ENCODE data around the gene PDE4B.
"Not testable (repeated sequence)": the region's sequence is repeated elsewhere in the genome, so short reads cannot be mapped to it uniquely, and the experiment has no call there.

Gene PDE4B

GRCh38 chr1:66069976-66070876, 277.5 kb downstream of the PDE4B start:
- no peak for DNase-seq

GRCh38 chr1:66073388-66073787, 280.7 kb downstream of the PDE4B start:
- no peak for DNase-seq

GRCh38 chr1:66074147-66074546, 281.5 kb downstream of the PDE4B start:
- no peak for DNase-seq

- no peak for DNase-seq
Measured at GRCh38 chr1:66078412-66078811, 285.7 kb downstream of the PDE4B start.

- no peak for DNase-seq
Measured at GRCh38 chr1:66083003-66083402, 290.3 kb downstream of the PDE4B start.

DNA sequence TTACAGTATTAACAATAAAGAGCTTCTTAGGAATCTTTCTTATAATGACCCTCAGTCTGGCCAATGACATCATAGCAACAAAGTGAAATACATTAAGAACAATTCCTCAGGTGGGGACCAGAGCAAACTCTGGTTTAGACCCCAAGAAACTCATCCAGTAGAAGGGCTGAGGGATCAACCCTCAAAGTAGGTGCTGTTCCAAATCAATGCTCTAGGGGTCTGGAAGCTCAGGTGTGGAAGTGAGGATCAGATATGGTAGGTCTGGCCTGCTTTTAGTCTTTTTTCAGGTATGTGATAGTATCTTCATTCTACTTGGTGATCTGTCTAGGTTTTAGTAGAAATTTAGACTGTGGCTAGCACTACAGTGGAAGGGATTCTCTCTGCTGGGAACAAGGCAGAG, 291.7 kb downstream of the PDE4B start:
- no peak for DNase-seq

DNA sequence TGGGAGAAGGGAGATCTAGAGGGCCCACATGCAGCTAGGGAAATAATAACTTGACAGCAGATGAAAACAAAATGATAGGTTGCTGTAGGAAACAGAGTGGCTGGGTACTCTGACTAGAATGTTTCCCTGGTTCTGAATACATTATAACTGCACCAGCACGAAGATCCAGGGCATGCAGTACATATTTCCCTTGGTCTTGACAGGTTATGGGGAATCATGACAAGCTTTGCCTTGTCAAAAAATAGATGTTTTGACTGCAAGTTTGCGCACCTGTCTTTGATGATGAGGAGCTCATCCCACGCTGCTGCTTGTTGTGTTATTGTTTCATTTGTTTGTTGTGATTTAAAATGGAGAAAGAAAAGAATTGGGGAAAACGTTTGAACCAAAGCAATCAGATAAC, 292.9 kb downstream of the PDE4B start:
- DNase-seq, result no peak

- no peak for DNase-seq
Measured at GRCh38 chr1:66088787-66089186, 296.1 kb downstream of the PDE4B start.

- no peak for DNase-seq
Measured at GRCh38 chr1:66090859-66091457, 298.3 kb downstream of the PDE4B start.

DNA sequence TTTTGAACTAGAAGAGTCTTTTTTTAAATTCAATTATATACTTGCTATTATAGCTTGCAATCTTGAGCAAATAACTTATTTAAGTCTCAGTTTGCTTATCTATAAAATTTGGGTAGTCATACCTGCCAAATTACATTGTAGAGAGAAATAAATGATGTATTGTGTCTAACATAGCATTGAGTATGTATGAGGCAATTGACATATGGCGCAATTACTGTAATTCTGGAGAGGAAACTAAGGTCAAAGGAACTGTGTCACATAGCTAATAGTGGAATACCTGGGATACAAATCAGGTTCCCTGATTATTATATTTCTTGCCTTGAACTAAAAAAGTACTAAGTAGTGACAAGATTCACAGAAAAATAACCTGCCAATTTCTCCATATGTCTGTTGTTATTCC, 302.5 kb downstream of the PDE4B start:
- DNase-seq, result no peak

DNA sequence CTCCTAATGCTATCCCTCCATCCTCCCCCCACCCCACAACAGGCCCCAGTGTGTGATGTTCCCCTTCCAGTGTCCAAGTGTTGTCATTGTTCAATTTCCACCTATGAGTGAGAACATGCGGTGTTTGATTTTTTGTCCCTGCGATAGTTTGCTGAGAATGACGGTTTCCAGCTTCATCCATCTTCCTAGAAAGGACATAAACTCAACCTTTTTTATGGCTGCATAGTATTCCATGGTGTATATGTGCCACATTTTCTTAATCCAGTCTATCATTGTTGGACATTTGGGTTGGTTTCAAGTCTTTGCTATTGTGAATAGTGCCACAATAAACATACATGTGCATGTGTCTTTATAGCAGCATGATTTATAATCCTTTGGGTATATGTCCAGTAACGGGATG, 308.3 kb downstream of the PDE4B start:
- DNase-seq, result not testable (repeated sequence)

DNA sequence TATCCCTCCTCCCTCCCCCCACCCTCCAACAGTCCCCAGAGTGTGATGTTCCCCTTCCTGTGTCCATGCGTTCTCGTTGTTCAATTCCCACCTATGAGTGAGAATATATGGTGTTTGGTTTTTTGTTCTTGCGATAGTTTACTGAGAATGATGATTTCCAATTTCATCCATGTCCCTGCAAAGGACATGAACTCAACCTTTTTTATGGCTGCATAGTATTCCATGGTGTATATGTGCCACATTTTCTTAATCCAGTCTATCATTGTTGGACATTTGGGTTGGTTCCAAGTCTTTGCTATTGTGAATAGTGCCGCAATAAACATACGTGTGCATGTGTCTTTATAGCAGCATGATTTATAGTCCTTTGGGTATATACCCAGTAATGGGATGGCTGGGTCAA, 311.4 kb downstream of the PDE4B start:
- not testable (repeated sequence) for DNase-seq

- no peak for DNase-seq
Measured at GRCh38 chr1:66108624-66109023, 315.9 kb downstream of the PDE4B start.

DNA sequence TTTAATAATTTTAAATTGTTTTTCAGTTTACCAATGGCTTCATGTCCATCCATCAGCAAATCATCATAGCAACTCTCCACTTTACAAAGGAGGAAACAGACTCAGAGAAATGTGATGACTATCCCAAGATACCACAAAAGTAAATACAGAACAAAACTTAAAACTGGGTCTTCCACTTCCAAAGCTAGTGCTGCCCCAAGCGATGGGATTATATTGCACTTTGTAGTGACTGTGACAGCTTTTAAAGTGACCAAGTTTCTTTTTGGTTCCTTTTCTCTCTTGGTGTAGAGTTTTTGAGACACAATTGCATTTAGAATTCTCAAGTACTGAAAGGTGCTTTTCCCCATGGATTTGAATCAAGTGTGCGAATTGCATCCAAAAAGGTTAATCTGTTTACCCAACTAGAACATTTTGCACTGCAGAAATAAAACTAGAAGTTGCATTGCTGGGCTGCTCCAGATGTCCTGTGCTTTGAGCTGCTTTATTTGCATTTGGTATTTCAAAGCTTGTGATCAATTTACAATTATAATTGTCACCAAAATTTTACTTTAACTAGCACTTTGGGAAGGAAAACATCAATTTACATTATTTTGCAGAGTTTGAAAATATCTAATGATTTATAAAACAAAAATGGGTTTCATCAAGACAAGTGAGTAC, 320.2 kb downstream of the PDE4B start:
- no peak for DNase-seq

DNA sequence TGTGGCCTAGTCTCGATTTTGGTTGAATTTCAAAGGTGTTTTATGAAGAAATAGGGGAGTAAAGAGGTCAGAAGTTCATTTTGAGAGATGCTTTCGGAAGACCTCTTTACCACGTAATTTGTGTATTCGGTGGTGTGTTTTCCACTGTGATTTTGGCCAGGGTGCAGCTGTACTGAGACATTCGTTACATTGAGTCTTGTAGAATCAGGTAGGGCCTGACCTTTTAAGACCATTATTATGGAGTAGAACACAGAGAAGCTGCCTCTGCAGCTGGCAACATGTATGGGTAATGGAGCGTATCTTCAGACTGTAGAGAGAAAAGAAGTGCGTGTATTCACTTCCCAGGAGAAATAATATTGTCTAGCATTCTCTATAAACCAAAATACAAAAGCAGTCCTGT, 326.5 kb downstream of the PDE4B start:
- DNase-seq, result no peak

- DNase-seq, result no peak
Measured at GRCh38 chr1:66124670-66125069, 332.0 kb downstream of the PDE4B start.

DNA sequence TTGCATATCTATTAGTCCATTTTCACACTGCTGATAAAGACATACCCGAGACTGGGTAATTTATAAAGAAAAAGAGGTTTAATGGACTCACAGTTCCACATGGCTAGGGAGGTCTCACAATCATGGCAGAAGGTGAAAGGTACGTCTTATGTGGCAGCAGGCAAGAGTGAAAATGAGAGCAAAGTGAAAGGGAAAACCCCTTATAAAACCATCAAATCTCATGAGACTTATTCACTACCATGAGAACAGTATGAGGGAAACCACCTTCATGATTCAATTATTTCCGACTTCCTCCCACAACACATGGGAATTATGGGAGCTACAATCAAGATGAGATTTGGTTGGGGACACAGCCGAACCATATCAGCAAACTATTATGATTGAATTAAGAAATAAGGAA, 335.9 kb downstream of the PDE4B start:
- DNase-seq, result not testable (repeated sequence)

DNA sequence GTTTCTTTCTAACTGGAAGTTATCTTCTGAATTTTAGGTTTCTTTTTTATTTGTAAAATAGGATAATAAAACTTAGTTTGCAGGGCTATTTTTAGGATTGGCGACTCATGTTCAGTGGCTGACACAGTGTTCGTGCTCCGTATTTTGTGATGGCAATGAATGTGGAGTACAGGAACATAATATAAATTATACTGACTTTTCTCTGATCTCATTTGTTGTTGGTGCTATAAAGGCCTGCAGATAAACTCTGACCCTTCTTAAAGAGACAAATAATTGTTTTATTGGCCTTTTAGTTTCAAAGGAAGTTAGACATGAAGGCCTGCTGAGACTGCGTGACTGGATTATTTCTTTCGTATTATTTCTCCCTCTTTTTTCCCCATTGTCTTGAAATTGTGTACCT, 339.6 kb downstream of the PDE4B start:
- no peak for DNase-seq

- no peak for DNase-seq
Measured at GRCh38 chr1:66134004-66134403, 341.3 kb downstream of the PDE4B start.

GRCh38 chr1:66135161-66135560, 342.5 kb downstream of the PDE4B start:
- no peak for DNase-seq

DNA sequence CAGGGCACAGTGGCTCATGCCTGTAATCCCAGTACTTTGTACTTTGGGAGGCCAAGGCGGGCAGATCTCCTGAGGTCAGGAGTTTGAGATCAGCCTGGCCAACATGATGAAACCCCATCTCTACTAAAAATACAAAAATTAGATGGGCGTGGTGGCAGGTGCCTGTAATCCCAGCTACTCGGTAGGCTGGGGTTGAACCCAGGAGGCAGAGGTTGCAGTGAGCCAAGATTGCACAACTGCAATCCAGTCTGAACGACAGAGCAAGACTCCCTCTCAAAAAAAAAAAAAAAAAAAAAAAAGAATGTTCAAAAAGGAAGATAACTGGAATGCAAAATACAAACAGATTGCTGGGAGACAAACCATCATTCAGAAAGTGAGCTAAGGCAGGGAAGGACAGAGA, 343.7 kb downstream of the PDE4B start:
- not testable (repeated sequence) for DNase-seq

- no peak for DNase-seq
Measured at GRCh38 chr1:66137235-66137634, 344.5 kb downstream of the PDE4B start.

GRCh38 chr1:66138613-66139012, 345.9 kb downstream of the PDE4B start:
- DNase-seq, result no peak

DNA sequence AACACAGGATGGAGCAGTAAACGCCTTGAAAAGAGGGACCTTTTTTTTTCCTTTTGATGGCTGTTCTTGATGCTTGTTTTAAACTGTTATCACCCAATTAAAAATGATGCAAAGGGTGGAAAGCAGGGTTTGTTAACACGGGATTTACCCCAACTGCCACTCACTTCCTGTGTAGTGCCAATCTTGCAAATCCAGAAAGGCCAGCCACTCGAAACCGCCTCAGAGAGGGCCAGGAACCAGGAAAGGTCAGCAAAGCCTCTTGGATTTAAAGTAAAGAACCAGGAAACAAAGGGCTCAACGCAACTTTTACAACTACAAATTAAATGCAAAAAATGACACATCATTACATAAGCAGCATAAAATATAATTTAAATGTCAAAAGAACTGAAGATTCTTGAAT, 347.4 kb downstream of the PDE4B start:
- DNase-seq, result peak in 1 of 2 experiments; percentile 52
